ENCODE results near the gene PKD2L2. TPM values are rescaled to one million over a fixed set of nuclear protein-coding genes. Genes with fewer than 3 reads are reported as not detected.

Gene PKD2L2
- total RNA-seq (2011; cell fraction: chromatin; rRNA removed; ENCODE audit: low replicate concordance), result 0.53 TPM in 1 of 2 replicates, not detected in the other
- total RNA-seq (2011; cell fraction: nucleolus; rRNA removed), result 0.50 TPM in 1 of 2 replicates, not detected in the other
- 0.92 TPM in 1 of 2 replicates, not detected in the other for total RNA-seq (2011; cell fraction: nucleoplasm; rRNA removed)
- 0.29 TPM in 1 of 2 replicates, not detected in the other for total RNA-seq (2014; rRNA removed)
- total RNA-seq (2014; rRNA removed; fragmentation: Illumina TruSeq; extraction: Trizol), result not detected in 2 replicates
- total RNA-seq (2015; rRNA removed; fragmentation: Illumina TruSeq; extraction: Trizol), result 0.25 TPM in 1 of 2 replicates, not detected in the other
- not detected in 2 replicates for total RNA-seq (2021)
- 0.05 and 0.11 TPM in 2 replicates for polyA plus RNA-seq (2011; rRNA removed)
- 0.21 TPM in 1 of 2 replicates, not detected in the other for polyA plus RNA-seq (2011; cell fraction: cytosol; rRNA removed)
- polyA plus RNA-seq (2011; cell fraction: nucleus; rRNA removed), result not detected in 2 replicates
- polyA plus RNA-seq (2012), result 0.08 and 0.26 TPM in 2 replicates
- not detected in 2 replicates for polyA plus RNA-seq (2014; fragmentation: Illumina TruSeq; extraction: Trizol)
- polyA plus RNA-seq (2014; fragmentation: Nextera tagmentation; extraction: Ambion mirVana), result under 1 TPM; 0.08 to 0.11 TPM
- polyA plus RNA-seq (2014; rRNA removed), result not detected in 2 replicates
- polyA minus RNA-seq (2011; rRNA and poly(A)+ RNA removed), result not detected in 2 replicates
- polyA minus RNA-seq (2011; cell fraction: cytosol; rRNA and poly(A)+ RNA removed), result not detected in 2 replicates
- 0.89 TPM in 1 of 2 replicates, not detected in the other for polyA minus RNA-seq (2011; cell fraction: nucleus; rRNA and poly(A)+ RNA removed)
- percentile 33 among the genes with signal in this experiment for Bru-seq, nascent RNA
- BruChase-seq, experiment 1, labeled RNA remaining after a 2-hour chase, result percentile 15 among the genes with signal in this experiment
- BruChase-seq, experiment 2, labeled RNA remaining after a 6-hour chase, result percentile 18 among the genes with signal in this experiment
- long read RNA-seq, experiment 1, partial matches to known transcripts, result 0 of 9 reads
- long read RNA-seq, experiment 1, other reads (novel, unspliced or antisense), result 9 of 9 reads
- long read RNA-seq, experiment 2, result 0 reads
- long read RNA-seq, experiment 3, result 0 reads

DNA sequence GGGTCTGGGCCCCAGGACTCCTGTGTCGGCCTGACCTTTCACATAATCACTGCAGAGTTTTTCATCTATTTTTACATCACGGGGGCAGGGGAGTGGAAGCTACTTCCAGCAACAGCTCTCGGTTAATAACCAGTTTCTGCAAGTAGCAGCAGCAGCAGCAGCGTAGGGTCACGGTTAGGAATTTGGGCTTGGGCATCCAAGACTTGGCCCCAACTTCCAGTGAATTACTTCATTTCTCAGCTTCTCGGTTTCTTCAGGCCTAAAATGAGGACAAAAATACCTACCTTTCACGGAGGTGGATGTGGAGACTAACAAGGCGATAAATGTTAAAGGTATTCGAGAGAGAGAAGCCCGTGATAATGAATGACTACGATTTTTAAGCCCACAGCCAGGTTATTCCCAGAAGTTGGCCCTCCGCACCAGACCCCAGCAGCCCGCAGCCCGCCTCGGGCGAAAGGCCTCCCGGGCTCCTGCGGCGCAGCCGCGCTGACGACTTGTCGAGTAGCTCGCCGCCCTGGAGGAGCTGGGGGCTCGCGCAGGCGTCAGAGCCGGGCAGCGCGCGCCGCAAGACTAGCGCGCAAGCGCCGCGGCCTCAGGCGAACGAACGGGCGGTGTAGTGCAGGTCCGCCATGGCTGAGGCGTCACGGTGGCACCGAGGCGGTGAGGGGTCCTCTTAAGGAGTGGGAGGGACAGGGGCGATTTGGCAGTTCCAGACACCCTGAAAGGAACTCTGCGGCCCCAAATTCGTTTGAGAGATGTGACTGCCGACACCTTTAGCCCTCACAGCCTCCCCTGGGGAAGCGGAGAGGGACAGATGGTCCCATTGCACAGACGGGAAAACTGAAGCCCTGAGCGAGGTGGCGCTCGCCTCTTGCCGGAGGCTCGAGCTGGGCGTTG is at the start of gene PKD2L2:
Gene PKD2L2, plus strand, starts transcription at position 595 of the 897 bp plus-strand sequence. Its CDS starts 35 bp downstream, at position 630.
- H2AFZ ChIP-seq (ENCODE audit: low read depth, low read length), result peak within 1 kb of the TSS; percentile 99
- peak within 1 kb of the TSS; percentile 93 for H3K4me2 ChIP-seq (ENCODE audit: insufficient read depth, low read length)
- in situ Hi-C loops (cut with MboI) (no loop called here), intact Hi-C loops (cut with micrococcal nuclease) (loop anchor here (5.0 kb wide), 1 partner anchor 112 kb away; no protein-coding TSS in a partner anchor)
- H3K79me2 ChIP-seq (ENCODE audit: control insufficient read depth, insufficient read depth, low read length), result 0 out of 3 replicates have a peak, but pooled peaks cover 2% of the 10 kb centered on the region
- H3K27ac ChIP-seq (ENCODE audit: extremely low read depth, low read depth, low read length), result peak within 1 kb of the TSS; percentile 85
- H3K36me3 ChIP-seq (ENCODE audit: control insufficient read depth, insufficient read depth, low read length), result no peaks in the 10 kb centered on the region
- H3K4me1 ChIP-seq (replicated peaks in 1 of 2; ENCODE audit: control insufficient read depth in 2 of 2, insufficient read depth in 2 of 2, low read length in 2 of 2), result peaks cover 4 to 14% of the 10 kb centered on the region in 2 experiments; a peak in 3 of 5 replicates
- no peaks in the 10 kb centered on the region for H3K9me1 ChIP-seq (ENCODE audit: control insufficient read depth, insufficient read depth, low read length)
- no peaks in the 10 kb centered on the region for H3K27me3 ChIP-seq (ENCODE audit: control insufficient read depth in 2 of 2, insufficient read depth in 2 of 2, low read length in 2 of 2)
- no peaks in the 10 kb centered on the region for H3K9me3 ChIP-seq (replicated peaks; ENCODE audit: control insufficient read depth, insufficient read depth, low read depth, low read length)
- FAIRE-seq (peak; percentile 82), ATAC-seq (peak; percentile 99), DNase-seq (ENCODE audit: extremely low read depth in 1 of 4, low spot score in 3 of 4) (peak; percentile 70 to 94 (median 82))
- no peaks in the 10 kb centered on the region for H4K20me1 ChIP-seq (replicated peaks; ENCODE audit: control insufficient read depth, insufficient read depth, low read length)
- BruUV-seq (replicated peaks), result TSS peak; percentile 84
- H3K9ac ChIP-seq (ENCODE audit: insufficient read depth in 1 of 2, low read depth in 2 of 2, low read length in 2 of 2), result peak within 1 kb of the TSS; percentile 85 to 99
- WGBS (ENCODE audit: insufficient coverage, low coverage, missing lambda C conversion rate), result 2% methylated on average over 59 of the region's 59 CpGs
- H3K4me3 ChIP-seq, result peak within 1 kb of the TSS; percentile 58
- ChIA-PET CTCF (ENCODE audit: low intra/inter-chr PET ratio) (no interaction called here), POLR2A (interaction anchor here (0.5 to 3.6 kb wide), 17 partner anchors 10 to 449 kb away, joined by 3 to 21 read pairs (median 3); partner anchors contain the start of genes FAM53C and MYOT)
- TF ChIP-seq, protein P1, sequence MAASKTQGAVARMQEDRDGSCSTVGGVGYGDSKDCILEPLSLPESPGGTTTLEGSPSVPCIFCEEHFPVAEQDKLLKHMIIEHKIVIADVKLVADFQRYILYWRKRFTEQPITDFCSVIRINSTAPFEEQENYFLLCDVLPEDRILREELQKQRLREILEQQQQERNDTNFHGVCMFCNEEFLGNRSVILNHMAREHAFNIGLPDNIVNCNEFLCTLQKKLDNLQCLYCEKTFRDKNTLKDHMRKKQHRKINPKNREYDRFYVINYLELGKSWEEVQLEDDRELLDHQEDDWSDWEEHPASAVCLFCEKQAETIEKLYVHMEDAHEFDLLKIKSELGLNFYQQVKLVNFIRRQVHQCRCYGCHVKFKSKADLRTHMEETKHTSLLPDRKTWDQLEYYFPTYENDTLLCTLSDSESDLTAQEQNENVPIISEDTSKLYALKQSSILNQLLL (CRISPR knock-in tag; IDR thresholded peaks at IDR 0.05; ENCODE audit: borderline replicate concordance), result no peak
- TF ChIP-seq KLF16 (IDR thresholded peaks at IDR 0.05), result no peak
- no peak for TF ChIP-seq ZNF165 (CRISPR knock-in tag; IDR thresholded peaks at IDR 0.05; ENCODE audit: borderline replicate concordance)
- TF ChIP-seq PRPF4 (IDR thresholded peaks at IDR 0.05; ENCODE audit: insufficient read depth, low read depth, low read length, poor library complexity, severe bottlenecking), result no peak
- peak; percentile 69 to 95 for TF ChIP-seq RCOR1 (IDR thresholded peaks at IDR 0.05; ENCODE audit: borderline replicate concordance in 1 of 2, low read depth in 2 of 2, low read length in 2 of 2)
- TF ChIP-seq MYC (IDR thresholded peaks at IDR 0.05; ENCODE audit: low read depth, low read length), result peak; percentile 58; the same call in 1 of the 2 replicates
- peak; percentile 17; the same call in 1 of the 2 replicates for TF ChIP-seq MYC (CRISPR knock-in tag; IDR thresholded peaks at IDR 0.05; ENCODE audit: borderline replicate concordance, low read depth)
